Measurements from ENCODE around the gene MMP20. TPM values are rescaled to one million over a fixed set of nuclear protein-coding genes. Genes with fewer than 3 reads are reported as not detected.
A peak's percentile ranks its signal among the peaks of the same experiment; 100 is the strongest.

The MMP20 gene
- total and polyA plus RNA-seq, 2 of the 13 experiments (the other 11 are each of a cell fraction or from before 2014, with no cell fraction given): 0.05 TPM; not detected in 1

DNA sequence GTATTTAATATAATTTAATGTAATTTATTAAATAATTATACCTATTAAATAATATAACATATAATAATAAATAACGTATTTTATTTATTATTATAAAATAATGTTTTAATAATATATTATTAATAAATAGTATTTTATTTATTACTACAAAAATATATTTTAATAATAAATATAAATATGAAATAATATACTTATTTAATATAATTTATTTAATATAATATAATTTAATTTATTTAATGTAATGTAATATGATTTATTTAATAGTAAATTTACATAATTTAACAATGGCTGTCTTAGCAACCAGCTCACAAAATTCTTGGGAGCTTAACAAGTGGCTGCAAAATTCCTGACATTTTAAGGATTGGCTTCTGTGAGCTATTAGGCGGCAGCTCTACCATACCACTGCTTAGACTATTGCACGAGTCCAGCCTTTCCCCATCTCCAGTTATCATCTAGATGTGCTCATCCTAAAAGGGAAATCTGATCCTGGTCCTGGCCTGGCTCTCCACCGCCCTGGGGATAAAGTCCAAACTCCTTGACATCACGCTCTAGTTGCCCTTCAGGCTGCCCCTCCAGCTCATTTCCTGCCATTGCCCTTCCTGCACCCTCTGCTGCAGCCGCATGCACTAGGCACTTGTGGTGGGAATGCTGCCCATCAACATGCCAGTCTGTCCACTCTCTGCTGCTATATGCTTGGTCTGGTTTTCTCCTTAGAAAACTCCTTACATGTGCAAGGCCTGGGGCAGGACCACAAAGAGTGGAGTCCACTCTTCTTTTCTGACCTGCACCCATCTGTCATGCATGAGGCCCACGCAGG, 9.8 kb downstream of the MMP20 start (continued):
- TF ChIP-seq, protein P1, sequence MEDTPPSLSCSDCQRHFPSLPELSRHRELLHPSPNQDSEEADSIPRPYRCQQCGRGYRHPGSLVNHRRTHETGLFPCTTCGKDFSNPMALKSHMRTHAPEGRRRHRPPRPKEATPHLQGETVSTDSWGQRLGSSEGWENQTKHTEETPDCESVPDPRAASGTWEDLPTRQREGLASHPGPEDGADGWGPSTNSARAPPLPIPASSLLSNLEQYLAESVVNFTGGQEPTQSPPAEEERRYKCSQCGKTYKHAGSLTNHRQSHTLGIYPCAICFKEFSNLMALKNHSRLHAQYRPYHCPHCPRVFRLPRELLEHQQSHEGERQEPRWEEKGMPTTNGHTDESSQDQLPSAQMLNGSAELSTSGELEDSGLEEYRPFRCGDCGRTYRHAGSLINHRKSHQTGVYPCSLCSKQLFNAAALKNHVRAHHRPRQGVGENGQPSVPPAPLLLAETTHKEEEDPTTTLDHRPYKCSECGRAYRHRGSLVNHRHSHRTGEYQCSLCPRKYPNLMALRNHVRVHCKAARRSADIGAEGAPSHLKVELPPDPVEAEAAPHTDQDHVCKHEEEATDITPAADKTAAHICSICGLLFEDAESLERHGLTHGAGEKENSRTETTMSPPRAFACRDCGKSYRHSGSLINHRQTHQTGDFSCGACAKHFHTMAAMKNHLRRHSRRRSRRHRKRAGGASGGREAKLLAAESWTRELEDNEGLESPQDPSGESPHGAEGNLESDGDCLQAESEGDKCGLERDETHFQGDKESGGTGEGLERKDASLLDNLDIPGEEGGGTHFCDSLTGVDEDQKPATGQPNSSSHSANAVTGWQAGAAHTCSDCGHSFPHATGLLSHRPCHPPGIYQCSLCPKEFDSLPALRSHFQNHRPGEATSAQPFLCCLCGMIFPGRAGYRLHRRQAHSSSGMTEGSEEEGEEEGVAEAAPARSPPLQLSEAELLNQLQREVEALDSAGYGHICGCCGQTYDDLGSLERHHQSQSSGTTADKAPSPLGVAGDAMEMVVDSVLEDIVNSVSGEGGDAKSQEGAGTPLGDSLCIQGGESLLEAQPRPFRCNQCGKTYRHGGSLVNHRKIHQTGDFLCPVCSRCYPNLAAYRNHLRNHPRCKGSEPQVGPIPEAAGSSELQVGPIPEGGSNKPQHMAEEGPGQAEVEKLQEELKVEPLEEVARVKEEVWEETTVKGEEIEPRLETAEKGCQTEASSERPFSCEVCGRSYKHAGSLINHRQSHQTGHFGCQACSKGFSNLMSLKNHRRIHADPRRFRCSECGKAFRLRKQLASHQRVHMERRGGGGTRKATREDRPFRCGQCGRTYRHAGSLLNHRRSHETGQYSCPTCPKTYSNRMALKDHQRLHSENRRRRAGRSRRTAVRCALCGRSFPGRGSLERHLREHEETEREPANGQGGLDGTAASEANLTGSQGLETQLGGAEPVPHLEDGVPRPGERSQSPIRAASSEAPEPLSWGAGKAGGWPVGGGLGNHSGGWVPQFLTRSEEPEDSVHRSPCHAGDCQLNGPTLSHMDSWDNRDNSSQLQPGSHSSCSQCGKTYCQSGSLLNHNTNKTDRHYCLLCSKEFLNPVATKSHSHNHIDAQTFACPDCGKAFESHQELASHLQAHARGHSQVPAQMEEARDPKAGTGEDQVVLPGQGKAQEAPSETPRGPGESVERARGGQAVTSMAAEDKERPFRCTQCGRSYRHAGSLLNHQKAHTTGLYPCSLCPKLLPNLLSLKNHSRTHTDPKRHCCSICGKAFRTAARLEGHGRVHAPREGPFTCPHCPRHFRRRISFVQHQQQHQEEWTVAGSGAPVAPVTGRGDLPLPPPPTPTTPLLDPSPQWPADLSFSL (CRISPR knock-in tag; IDR thresholded peaks at IDR 0.05): no peak
- no peak for TF ChIP-seq ZFP36 (IDR thresholded peaks at IDR 0.05; ENCODE audit: borderline replicate concordance, low read depth, low read length, partially characterized antibody)
- TF ChIP-seq ZNF549 (CRISPR knock-in tag; IDR thresholded peaks at IDR 0.05): no peak
- peak; percentile 74; the same call in 1 of the 2 replicates for TF ChIP-seq ETV5 (CRISPR knock-in tag; IDR thresholded peaks at IDR 0.05; ENCODE audit: borderline replicate concordance)
- TF ChIP-seq, protein P2, sequence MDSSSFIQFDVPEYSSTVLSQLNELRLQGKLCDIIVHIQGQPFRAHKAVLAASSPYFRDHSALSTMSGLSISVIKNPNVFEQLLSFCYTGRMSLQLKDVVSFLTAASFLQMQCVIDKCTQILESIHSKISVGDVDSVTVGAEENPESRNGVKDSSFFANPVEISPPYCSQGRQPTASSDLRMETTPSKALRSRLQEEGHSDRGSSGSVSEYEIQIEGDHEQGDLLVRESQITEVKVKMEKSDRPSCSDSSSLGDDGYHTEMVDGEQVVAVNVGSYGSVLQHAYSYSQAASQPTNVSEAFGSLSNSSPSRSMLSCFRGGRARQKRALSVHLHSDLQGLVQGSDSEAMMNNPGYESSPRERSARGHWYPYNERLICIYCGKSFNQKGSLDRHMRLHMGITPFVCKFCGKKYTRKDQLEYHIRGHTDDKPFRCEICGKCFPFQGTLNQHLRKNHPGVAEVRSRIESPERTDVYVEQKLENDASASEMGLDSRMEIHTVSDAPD (CRISPR knock-in tag; IDR thresholded peaks at IDR 0.05): no peak
- no peak for TF ChIP-seq TRIM24 (CRISPR knock-in tag; IDR thresholded peaks at IDR 0.05)
- TF ChIP-seq MED13 (CRISPR knock-in tag; IDR thresholded peaks at IDR 0.05): no peak
- TF ChIP-seq, protein P3, sequence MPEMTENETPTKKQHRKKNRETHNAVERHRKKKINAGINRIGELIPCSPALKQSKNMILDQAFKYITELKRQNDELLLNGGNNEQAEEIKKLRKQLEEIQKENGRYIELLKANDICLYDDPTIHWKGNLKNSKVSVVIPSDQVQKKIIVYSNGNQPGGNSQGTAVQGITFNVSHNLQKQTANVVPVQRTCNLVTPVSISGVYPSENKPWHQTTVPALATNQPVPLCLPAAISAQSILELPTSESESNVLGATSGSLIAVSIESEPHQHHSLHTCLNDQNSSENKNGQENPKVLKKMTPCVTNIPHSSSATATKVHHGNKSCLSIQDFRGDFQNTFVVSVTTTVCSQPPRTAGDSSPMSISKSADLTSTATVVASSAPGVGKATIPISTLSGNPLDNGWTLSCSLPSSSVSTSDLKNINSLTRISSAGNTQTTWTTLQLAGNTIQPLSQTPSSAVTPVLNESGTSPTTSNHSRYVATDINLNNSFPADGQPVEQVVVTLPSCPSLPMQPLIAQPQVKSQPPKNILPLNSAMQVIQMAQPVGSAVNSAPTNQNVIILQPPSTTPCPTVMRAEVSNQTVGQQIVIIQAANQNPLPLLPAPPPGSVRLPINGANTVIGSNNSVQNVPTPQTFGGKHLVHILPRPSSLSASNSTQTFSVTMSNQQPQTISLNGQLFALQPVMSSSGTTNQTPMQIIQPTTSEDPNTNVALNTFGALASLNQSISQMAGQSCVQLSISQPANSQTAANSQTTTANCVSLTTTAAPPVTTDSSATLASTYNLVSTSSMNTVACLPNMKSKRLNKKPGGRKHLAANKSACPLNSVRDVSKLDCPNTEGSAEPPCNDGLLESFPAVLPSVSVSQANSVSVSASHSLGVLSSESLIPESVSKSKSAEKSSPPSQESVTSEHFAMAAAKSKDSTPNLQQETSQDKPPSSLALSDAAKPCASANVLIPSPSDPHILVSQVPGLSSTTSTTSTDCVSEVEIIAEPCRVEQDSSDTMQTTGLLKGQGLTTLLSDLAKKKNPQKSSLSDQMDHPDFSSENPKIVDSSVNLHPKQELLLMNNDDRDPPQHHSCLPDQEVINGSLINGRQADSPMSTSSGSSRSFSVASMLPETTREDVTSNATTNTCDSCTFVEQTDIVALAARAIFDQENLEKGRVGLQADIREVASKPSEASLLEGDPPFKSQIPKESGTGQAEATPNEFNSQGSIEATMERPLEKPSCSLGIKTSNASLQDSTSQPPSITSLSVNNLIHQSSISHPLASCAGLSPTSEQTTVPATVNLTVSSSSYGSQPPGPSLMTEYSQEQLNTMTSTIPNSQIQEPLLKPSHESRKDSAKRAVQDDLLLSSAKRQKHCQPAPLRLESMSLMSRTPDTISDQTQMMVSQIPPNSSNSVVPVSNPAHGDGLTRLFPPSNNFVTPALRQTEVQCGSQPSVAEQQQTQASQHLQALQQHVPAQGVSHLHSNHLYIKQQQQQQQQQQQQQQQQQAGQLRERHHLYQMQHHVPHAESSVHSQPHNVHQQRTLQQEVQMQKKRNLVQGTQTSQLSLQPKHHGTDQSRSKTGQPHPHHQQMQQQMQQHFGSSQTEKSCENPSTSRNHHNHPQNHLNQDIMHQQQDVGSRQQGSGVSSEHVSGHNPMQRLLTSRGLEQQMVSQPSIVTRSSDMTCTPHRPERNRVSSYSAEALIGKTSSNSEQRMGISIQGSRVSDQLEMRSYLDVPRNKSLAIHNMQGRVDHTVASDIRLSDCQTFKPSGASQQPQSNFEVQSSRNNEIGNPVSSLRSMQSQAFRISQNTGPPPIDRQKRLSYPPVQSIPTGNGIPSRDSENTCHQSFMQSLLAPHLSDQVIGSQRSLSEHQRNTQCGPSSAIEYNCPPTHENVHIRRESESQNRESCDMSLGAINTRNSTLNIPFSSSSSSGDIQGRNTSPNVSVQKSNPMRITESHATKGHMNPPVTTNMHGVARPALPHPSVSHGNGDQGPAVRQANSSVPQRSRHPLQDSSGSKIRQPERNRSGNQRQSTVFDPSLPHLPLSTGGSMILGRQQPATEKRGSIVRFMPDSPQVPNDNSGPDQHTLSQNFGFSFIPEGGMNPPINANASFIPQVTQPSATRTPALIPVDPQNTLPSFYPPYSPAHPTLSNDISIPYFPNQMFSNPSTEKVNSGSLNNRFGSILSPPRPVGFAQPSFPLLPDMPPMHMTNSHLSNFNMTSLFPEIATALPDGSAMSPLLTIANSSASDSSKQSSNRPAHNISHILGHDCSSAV (CRISPR knock-in tag; IDR thresholded peaks at IDR 0.05; ENCODE audit: borderline replicate concordance): no peak
- no peak for TF ChIP-seq CBFB (CRISPR knock-in tag; IDR thresholded peaks at IDR 0.05)
- TF ChIP-seq WIZ (CRISPR knock-in tag; IDR thresholded peaks at IDR 0.05): peak; percentile 59; the same call in 1 of the 2 replicates
- TF ChIP-seq ESRRA (CRISPR knock-in tag; IDR thresholded peaks at IDR 0.05; ENCODE audit: low read depth): peak; percentile 97

All from HepG2 (cell line).